ENCODE results near the gene YARS2. TPM values are rescaled to one million over a fixed set of nuclear protein-coding genes. Genes with fewer than 3 reads are reported as not detected.

Gene YARS2
- total and polyA plus RNA-seq, 9 of the 15 experiments (the other 6 are each of a cell fraction or from before 2014, with no cell fraction given) = 15.2 to 40.9 (median 28.7) TPM

- TF ChIP-seq CLOCK (CRISPR knock-in tag; IDR thresholded peaks at IDR 0.05; ENCODE audit: borderline replicate concordance) (no peak), HMGN3 (IDR thresholded peaks at IDR 0.05; ENCODE audit: borderline replicate concordance, extremely low read depth, insufficient read length, low read depth, low read length) (no peak), PCBP2 (IDR thresholded peaks at IDR 0.05; ENCODE audit: low read depth, low read length, poor library complexity, severe bottlenecking) (no peak), IFI16 (CRISPR knock-in tag; IDR thresholded peaks at IDR 0.05) (no peak), JUN (IDR thresholded peaks at IDR 0.05; ENCODE audit: borderline replicate concordance, low read depth, low read length) (no peak), JUN (CRISPR knock-in tag; IDR thresholded peaks at IDR 0.05; ENCODE audit: borderline replicate concordance) (no peak), RBM14 (IDR thresholded peaks at IDR 0.05; ENCODE audit: borderline replicate concordance, insufficient read depth, low read depth, low read length) (no peak), SIX5 (IDR thresholded peaks at IDR 0.05; ENCODE audit: borderline replicate concordance in 1 of 2, insufficient read depth in 1 of 2, low read depth in 1 of 2, low read length in 2 of 2) (no peak), ZBTB49 (CRISPR knock-in tag; IDR thresholded peaks at IDR 0.05; ENCODE audit: borderline replicate concordance) (no peak), SAP30 (IDR thresholded peaks at IDR 0.05; ENCODE audit: borderline replicate concordance, insufficient read depth, low read depth, low read length, poor library complexity, severe bottlenecking) (no peak), XRCC3 (IDR thresholded peaks at IDR 0.05) (no peak), ZNF639 (CRISPR knock-in tag; conservative IDR thresholded peaks at IDR 0.05 in 1 of 2, IDR thresholded peaks at IDR 0.05 in 1 of 2) (peak in 1 of 2 experiments; percentile 78; a peak in 2 of 4 replicates), LCOR (CRISPR knock-in tag; IDR thresholded peaks at IDR 0.05) (0 out of 2 replicates have a peak, but pooled peaks have one; percentile 30), PPARD (CRISPR knock-in tag; IDR thresholded peaks at IDR 0.05) (no peak), SUPT5H (IDR thresholded peaks at IDR 0.05) (peak; percentile 94), ZNF699 (CRISPR knock-in tag; IDR thresholded peaks at IDR 0.05; ENCODE audit: insufficient replicate concordance) (no peak), EWSR1 (IDR thresholded peaks at IDR 0.05; ENCODE audit: borderline replicate concordance, low read depth, partially characterized antibody) (no peak), EP300 (IDR thresholded peaks at IDR 0.05; ENCODE audit: low read length) (no peak), RBM39 (optimal IDR thresholded peaks at IDR 0.05; ENCODE audit: low read depth, low read length) (no peak), BMI1 (IDR thresholded peaks at IDR 0.05; ENCODE audit: low read length) (no peak)
These were observed at the start of gene YARS2 (continued) for GRCh38 chr12:32755654-32756475.

All from K562 (cell line).